Measurements from ENCODE around the gene MYADML2. TPM values are rescaled to one million over a fixed set of nuclear protein-coding genes. Genes with fewer than 3 reads are reported as not detected.
"Not testable (repeated sequence)": the region's sequence is repeated elsewhere in the genome, so short reads cannot be mapped to it uniquely, and the experiment has no call there.

Gene MYADML2
- total and polyA plus RNA-seq, 8 donors, result not detected

DNA sequence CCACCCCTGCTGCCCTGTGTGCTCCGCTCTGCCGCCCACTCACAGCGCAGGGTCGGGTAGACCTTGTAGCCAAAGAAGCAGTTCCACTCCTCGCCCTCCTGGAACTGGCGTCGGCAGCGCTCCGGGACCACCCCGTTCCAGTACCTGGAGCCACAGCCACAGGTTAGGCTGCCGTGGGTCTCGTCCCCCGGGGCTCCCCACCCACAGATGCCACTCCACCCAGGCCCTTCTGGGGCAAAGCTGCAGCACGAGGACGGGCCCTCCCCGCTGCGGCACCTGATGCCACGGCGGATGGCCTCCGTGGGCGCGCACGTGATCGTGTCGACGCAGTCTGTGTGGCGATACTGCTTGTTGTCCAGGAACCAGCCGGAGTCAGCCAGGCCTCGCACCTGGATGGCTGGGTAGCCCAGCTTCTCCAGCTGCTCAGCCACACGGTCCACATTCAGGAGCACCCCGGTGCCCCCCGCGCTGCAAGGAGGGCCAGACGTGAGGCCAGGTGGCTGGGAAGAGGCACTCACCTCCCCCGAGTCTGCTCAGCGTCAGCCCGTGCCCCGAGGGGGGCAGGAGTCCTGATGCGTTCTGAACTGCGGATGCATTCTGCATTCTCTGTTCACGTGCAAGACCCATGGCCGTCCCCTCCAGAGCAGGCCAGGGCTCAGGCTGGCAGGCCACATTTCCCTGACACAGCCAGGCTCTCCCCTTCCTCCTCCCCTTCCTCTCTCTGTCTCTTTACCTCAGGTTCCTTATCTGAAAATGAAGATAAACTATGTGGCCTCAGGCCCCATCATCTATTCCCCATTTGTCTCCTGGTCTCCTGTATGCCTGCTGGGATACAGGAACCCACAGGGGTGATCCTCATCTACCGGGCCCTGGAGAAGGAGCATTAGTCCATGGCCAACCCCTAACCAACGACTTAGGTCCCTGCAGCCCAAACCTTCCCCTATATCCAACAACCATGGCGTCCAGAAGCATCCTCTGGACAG is 9.9 kb upstream of the MYADML2 start:
- no peak overlapping the region for H3K4me3 ChIP-seq
- peaks cover 14 to 90% (median 39%) of the 10 kb centered on the region in 3 donors for H3K27me3 ChIP-seq
- 81 to 88% (median 86%) methylated on average over 22 to 45 of the region's 45 CpGs for WGBS, 5 donors
- H3K27ac ChIP-seq, result no peak overlapping the region
- H3K9me3 ChIP-seq, result no peaks in the 10 kb centered on the region
- DNase-seq, result no peak
- intact Hi-C loops (cut with DNase I; ENCODE audit: low total_unique reads), result no loop called here
- peaks cover 20 to 28% (median 24%) of the 10 kb centered on the region in 4 donors for H3K4me1 ChIP-seq
- no peaks in the 10 kb centered on the region for H3K36me3 ChIP-seq
- TF ChIP-seq POLR2A (IDR thresholded peaks at IDR 0.05), result no peak
- no peak for TF ChIP-seq POLR2AphosphoS5 (IDR thresholded peaks at IDR 0.05)

DNA sequence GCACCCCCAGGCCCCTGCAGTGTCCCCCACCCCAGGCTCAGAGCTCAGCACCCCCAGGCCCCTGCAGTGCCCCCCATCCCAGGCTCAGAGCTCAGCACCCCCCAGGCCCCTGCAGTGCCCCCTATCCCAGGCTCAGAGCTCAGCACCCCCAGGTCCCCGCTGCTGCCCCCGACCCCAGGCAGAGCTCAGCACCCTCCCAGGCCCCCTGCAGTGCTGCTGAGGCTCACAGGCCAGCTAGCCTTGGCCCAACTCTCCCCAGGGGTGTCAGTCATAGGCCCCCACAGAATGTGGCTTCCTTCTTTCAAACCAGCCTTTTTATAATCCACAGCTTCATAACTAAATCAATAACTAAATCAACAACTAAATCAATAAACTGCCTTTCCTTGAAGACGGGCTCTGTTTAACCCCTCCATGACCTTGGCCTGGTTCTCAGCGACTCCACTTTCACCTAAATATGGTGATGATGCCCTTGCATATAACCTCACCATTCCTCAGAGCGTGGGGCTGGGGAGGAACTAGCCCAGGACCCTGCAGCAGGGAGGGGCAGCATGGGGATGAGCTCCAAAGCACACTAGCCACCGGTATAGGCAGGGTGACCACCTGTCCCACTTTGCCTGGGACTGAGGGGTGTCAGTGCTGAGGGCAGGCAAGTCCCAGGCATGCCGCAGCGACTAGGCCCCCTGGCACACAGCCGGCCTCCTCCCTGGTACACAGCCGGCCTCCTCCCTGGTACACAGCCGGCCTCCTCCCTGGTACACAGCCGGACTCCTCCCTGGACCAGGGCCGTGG is 8.9 kb upstream of the MYADML2 start:
- no peaks in the 10 kb centered on the region for H3K36me3 ChIP-seq
- peaks cover 9 to 80% (median 31%) of the 10 kb centered on the region in 3 donors for H3K27me3 ChIP-seq
- H3K4me3 ChIP-seq, result no peak overlapping the region
- H3K4me1 ChIP-seq, result peaks cover 17 to 20% (median 19%) of the 10 kb centered on the region in 4 donors
- intact Hi-C loops (cut with DNase I; ENCODE audit: low total_unique reads), result no loop called here
- TF ChIP-seq EP300 (IDR thresholded peaks at IDR 0.05) (no peak), POLR2AphosphoS5 (IDR thresholded peaks at IDR 0.05) (no peak), POLR2A (IDR thresholded peaks at IDR 0.05) (no peak)
- TF ChIP-seq, protein P1, sequence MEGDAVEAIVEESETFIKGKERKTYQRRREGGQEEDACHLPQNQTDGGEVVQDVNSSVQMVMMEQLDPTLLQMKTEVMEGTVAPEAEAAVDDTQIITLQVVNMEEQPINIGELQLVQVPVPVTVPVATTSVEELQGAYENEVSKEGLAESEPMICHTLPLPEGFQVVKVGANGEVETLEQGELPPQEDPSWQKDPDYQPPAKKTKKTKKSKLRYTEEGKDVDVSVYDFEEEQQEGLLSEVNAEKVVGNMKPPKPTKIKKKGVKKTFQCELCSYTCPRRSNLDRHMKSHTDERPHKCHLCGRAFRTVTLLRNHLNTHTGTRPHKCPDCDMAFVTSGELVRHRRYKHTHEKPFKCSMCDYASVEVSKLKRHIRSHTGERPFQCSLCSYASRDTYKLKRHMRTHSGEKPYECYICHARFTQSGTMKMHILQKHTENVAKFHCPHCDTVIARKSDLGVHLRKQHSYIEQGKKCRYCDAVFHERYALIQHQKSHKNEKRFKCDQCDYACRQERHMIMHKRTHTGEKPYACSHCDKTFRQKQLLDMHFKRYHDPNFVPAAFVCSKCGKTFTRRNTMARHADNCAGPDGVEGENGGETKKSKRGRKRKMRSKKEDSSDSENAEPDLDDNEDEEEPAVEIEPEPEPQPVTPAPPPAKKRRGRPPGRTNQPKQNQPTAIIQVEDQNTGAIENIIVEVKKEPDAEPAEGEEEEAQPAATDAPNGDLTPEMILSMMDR (IDR thresholded peaks at IDR 0.05), result no peak
- no peaks in the 10 kb centered on the region for H3K9me3 ChIP-seq
- no peak overlapping the region for H3K27ac ChIP-seq
- no peak for DNase-seq
- 68 to 84% (median 79%) methylated on average over 7 to 13 of the region's 13 CpGs for WGBS, 5 donors

DNA sequence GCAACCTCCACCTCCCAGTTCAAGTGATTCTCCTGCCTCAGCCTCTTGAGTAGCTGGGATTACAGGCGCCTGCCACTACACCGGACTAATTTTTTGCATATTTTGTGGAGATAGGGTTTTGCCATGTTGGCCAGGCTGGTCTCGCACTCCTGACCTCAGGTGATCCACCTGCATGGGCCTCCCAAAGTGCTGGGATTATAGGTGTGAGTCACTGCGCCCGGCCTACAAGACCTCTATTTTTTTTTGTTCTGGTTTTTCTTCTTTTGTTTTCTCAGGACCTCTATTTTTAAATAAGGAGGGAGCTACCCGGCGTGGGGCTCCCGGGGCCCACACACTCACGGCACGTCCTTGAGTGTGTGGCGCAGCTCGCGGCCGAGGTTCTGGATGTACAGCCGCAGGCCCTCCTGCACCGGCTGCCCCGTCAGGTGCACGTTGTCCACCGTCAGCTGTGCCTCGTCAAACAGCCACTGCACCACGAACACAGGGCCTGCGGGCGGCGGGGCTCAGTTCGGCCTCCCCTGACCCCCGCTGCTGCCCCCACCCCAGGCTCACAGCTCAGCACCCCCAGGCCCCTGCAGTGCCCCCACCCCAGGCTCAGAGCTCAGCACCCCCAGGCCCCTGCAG is 8.1 kb upstream of the MYADML2 start:
- Histone ChIP-seq H3K27me3 (peaks cover 4 to 72% (median 23%) of the 10 kb centered on the region in 3 donors), H3K4me3 (no peak overlapping the region), H3K27ac (no peak overlapping the region), H3K4me1 (peaks cover 12 to 15% (median 13%) of the 10 kb centered on the region in 4 donors), H3K9me3 (no peaks in the 10 kb centered on the region), H3K36me3 (no peaks in the 10 kb centered on the region)
- 85 to 91% (median 89%) methylated on average over 14 to 26 of the region's 26 CpGs for WGBS, 5 donors
- intact Hi-C loops (cut with DNase I; ENCODE audit: low total_unique reads), result no loop called here
- DNase-seq, result no peak
- TF ChIP-seq, protein P1 (IDR thresholded peaks at IDR 0.05), result no peak
- TF ChIP-seq EP300 (IDR thresholded peaks at IDR 0.05), result no peak
- TF ChIP-seq POLR2AphosphoS5 (IDR thresholded peaks at IDR 0.05), result no peak
- no peak for TF ChIP-seq POLR2A (IDR thresholded peaks at IDR 0.05)

DNA sequence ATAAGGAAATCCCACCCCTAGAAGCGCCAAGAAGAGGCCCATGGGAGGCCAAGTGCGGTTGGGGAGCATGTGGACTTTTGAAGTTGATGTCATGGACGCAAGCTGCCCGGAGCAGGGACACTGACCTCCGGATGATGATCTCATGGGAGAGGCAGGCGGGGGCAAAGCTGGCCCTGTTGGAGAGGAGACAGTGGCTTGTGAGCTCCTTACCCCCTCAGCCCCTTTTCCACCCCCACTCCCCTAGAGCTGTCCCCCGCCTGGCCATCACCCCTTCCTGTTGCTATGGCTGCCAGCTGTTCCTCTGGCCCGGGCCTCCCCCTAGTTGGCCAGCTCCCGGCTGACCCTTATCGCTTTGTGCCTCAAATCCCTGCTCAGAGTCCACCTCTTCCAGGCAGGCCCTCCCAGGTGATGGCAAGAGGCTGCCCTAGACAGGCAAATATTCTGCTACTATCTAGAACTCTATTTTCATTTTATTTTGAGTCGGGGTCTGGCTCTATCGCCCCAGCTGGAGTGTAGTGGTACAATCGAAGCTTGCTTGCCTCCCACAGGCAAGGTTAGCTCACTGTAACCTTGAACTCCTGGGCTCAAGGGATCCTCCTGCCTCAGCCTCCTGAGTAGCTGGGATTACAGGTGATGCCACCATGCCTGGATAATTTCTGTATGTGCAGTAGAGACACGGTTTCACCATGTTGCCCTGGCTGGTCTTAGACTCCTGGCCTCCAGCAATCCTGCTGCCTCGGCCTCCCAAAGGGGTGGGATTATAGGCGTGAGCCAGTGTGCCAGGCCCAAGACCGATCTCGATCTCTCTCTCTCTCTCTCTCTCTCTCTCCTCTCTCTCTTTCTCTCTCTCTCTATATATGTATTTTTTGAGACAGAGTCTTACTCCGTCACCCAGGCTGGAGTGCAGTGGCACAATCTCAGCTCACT is 7.4 kb upstream of the MYADML2 start:
- no peak for TF ChIP-seq POLR2A (IDR thresholded peaks at IDR 0.05)
- H3K27ac ChIP-seq, result no peak overlapping the region
- no peak overlapping the region for H3K4me3 ChIP-seq
- intact Hi-C loops (cut with DNase I; ENCODE audit: low total_unique reads), result no loop called here
- DNase-seq, result no peak
- no peaks in the 10 kb centered on the region for H3K36me3 ChIP-seq
- peaks cover 0 to 64% (median 17%) of the 10 kb centered on the region in 3 donors for H3K27me3 ChIP-seq
- WGBS, 5 donors, result 85 to 93% (median 89%) methylated on average over 19 of the region's 19 CpGs
- peaks cover 4 to 7% (median 5%) of the 10 kb centered on the region in 4 donors for H3K4me1 ChIP-seq
- no peaks in the 10 kb centered on the region for H3K9me3 ChIP-seq

DNA sequence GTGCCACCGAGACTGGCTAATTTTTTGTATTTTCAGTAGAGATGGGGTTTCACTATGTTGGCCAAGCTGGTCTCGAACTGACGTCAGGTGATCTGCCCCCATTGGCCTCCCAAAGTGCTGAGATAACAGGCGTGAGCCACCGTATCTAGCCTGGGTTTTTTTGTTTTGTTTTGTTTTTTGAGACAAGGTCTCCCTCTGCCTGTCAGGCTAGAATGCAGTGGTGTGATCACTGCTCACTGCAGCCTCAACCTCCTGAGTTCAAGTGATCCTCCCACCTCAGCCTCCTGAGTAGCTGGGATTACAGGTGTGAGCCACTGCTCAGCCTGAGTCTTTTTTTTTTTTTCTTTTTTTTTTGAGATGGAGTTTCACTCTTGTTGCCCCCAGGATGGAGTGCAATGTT is 6.4 kb upstream of the MYADML2 start:
- WGBS, 5 donors, result 71 to 79% (median 74%) methylated on average over 5 of the region's 5 CpGs
- H3K4me1 ChIP-seq; DNase-seq; H3K4me3 ChIP-seq; H3K9me3 ChIP-seq; H3K27ac ChIP-seq; H3K36me3 ChIP-seq; intact Hi-C loops (cut with DNase I; ENCODE audit: low total_unique reads): not testable (repeated sequence)
- peaks cover 0 to 55% (median 8%) of the 10 kb centered on the region in 3 donors for H3K27me3 ChIP-seq
